H1 (cell line): ENCODE results near the gene FLG. TPM values are rescaled to one million over a fixed set of nuclear protein-coding genes. Genes with fewer than 3 reads are reported as not detected.

Source experiments
- CTCF ChIA-PET: fragments of 300-600 bp; sonication (Branson Sonifier 250); formaldehyde crosslinking; loops from one replicate; lab custom pipeline; 2021; ENCODE audit not compliant: partially characterized antibody; lab: Charles Lee
- POLR2A ChIA-PET: fragments of 300-600 bp; sonication (Branson Sonifier 250); formaldehyde crosslinking; loops from one replicate; lab custom pipeline; 2021; ENCODE audit warnings: inconsistent platforms; ENCODE audit not compliant: partially characterized antibody; lab: Charles Lee
- DNase-seq, 2 experiments: peaks; one replicate each; pipeline versions ENCODE4 v3.0.0 to v3.0.0-alpha.2; 2010 to 2022; ENCODE audit warnings: low spot score in 2 of 2, low read depth in 1 of 2, mixed read lengths in 1 of 2
- FAIRE-seq: peaks from 2 replicates; lab custom pipeline; 2011; peaks lifted over from hg19 to GRCh38; lab: Jason Lieb, UNC
- H2AFZ ChIP-seq: 2 replicates; pipeline ENCODE4 v1.8.1; 2012; ENCODE audit warnings: low read length, inconsistent platforms
- H2AK5ac ChIP-seq: 2 replicates; pipeline ENCODE4 v1.6.1; 2013; ENCODE audit warnings: low read depth, low read length
- H2BK120ac ChIP-seq: replicated peaks from 2 replicates; pipeline ENCODE3; 2013; ENCODE audit warnings: low read depth, low read length, inconsistent platforms
- H2BK12ac ChIP-seq: 2 replicates; pipeline ENCODE4 v1.6.1; 2013; ENCODE audit warnings: low read depth, low read length
- H2BK15ac ChIP-seq: 2 replicates; pipeline ENCODE4 v1.6.1; 2013; ENCODE audit warnings: low read length
- H2BK20ac ChIP-seq: 2 replicates; pipeline ENCODE4 v1.6.1; 2013; ENCODE audit warnings: low read length
- H2BK5ac ChIP-seq: 2 replicates; pipeline ENCODE4 v1.6.1; 2013; ENCODE audit warnings: low read depth, low read length
- H3K14ac ChIP-seq: 2 replicates; pipeline ENCODE4 v1.6.1; 2013; ENCODE audit warnings: inconsistent platforms; ENCODE audit not compliant: insufficient read length
- H3K18ac ChIP-seq: 2 replicates; pipeline ENCODE4 v1.6.1; 2013; ENCODE audit warnings: low read length; ENCODE audit errors: extremely low read depth
- H3K23ac ChIP-seq: 2 replicates; pipeline ENCODE4 v1.6.1; 2013; ENCODE audit warnings: inconsistent platforms; ENCODE audit not compliant: insufficient read length
- H3K23me2 ChIP-seq: 2 replicates; pipeline ENCODE4 v1.6.1; 2013; ENCODE audit warnings: low read depth, low read length
- H3K27ac ChIP-seq: 2 replicates; pipeline ENCODE4 v1.6.1; 2011; ENCODE audit warnings: low read depth, low read length, inconsistent platforms
- H3K27me3 ChIP-seq, 4 experiments: replicated peaks in 1 of 4; 1 replicate in 1 of 4; 2 replicates in 3 of 4; pipeline versions ENCODE4 v1.6.1 to v1.8.1; 2011 to 2013; ENCODE audit warnings: low read length in 3 of 4, mild to moderate bottlenecking in 3 of 4, inconsistent platforms in 2 of 4, mixed read lengths in 2 of 4, moderate library complexity in 1 of 4; ENCODE audit not compliant: control insufficient read depth in 3 of 4, insufficient read depth in 3 of 4; ENCODE audit errors: extremely low read depth in 1 of 4
- H3K36me3 ChIP-seq, 4 experiments: 2 replicates each; pipeline versions ENCODE4 v1.6.1 to v1.8.1; 2011 to 2013; ENCODE audit warnings: mild to moderate bottlenecking in 4 of 4, low read length in 3 of 4, moderate library complexity in 2 of 4, control low read depth in 1 of 4, inconsistent platforms in 1 of 4; ENCODE audit not compliant: insufficient read depth in 4 of 4, control insufficient read depth in 2 of 4
- H3K4ac ChIP-seq: replicated peaks from 2 replicates; pipeline ENCODE3; 2013; ENCODE audit warnings: low read length, low read depth, mixed read lengths, inconsistent platforms; ENCODE audit not compliant: insufficient read length
- H3K4me1 ChIP-seq, 4 experiments: replicated peaks in 1 of 4; 1 replicate in 1 of 4; 2 replicates in 3 of 4; pipeline versions ENCODE4 v1.6.1 to v1.8.1; 2011 to 2013; ENCODE audit warnings: low read length in 3 of 4, inconsistent platforms in 2 of 4, mixed read lengths in 1 of 4; ENCODE audit not compliant: insufficient read depth in 4 of 4, control insufficient read depth in 3 of 4
- H3K4me2 ChIP-seq, 2 experiments: 2 replicates each; pipeline versions ENCODE4 v1.6.1 to v1.8.1; 2011 to 2013; ENCODE audit warnings: low read depth in 2 of 2, low read length in 2 of 2, control low read depth in 1 of 2, inconsistent platforms in 1 of 2, mild to moderate bottlenecking in 1 of 2; ENCODE audit not compliant: insufficient read depth in 1 of 2
- H3K4me3 ChIP-seq, 4 experiments: fragments of 200-600, 300-600 bp in 1 of 4; sonication (generic), shearing (Covaris generic), sonication (Bioruptor Twin) in 1 of 4; 2 replicates each; pipeline versions ENCODE4 v1.5.1 to v1.8.1; 2011 to 2016; ENCODE audit warnings: low read length in 4 of 4, low read depth in 3 of 4, control low read depth in 2 of 4, inconsistent platforms in 2 of 4, mild to moderate bottlenecking in 2 of 4, mixed read lengths in 1 of 4, moderate library complexity in 1 of 4; ENCODE audit not compliant: insufficient read depth in 2 of 4; ENCODE audit errors: extremely low read depth in 1 of 4
- H3K56ac ChIP-seq: replicated peaks from 2 replicates; pipeline ENCODE3; 2013; ENCODE audit warnings: low read depth, mild to moderate bottlenecking, mixed read lengths, low read length, inconsistent platforms; ENCODE audit not compliant: insufficient read length
- H3K79me1 ChIP-seq: 2 replicates; pipeline ENCODE4 v1.6.1; 2013; ENCODE audit warnings: low read depth, low read length, control low read depth
- H3K79me2 ChIP-seq, 2 experiments: 2 replicates each; pipeline versions ENCODE4 v1.6.1 to v1.8.1; 2012 to 2013; ENCODE audit warnings: low read length in 2 of 2, mild to moderate bottlenecking in 2 of 2, inconsistent platforms in 1 of 2; ENCODE audit not compliant: insufficient read depth in 2 of 2, control insufficient read depth in 1 of 2
- H3K9ac ChIP-seq, 4 experiments: replicated peaks in 1 of 4; 1 replicate in 1 of 4; 2 replicates in 3 of 4; pipeline versions ENCODE4 v1.6.1 to v1.8.1; 2011 to 2013; ENCODE audit warnings: low read depth in 3 of 4, low read length in 3 of 4, control low read depth in 2 of 4, mild to moderate bottlenecking in 2 of 4, moderate library complexity in 2 of 4, inconsistent platforms in 1 of 4; ENCODE audit errors: extremely low read depth in 1 of 4
- H3K9me3 ChIP-seq, 2 experiments: 2 replicates each; pipeline versions ENCODE4 v1.6.1 to v1.8.1; 2012 to 2013; ENCODE audit warnings: mild to moderate bottlenecking in 2 of 2, moderate library complexity in 2 of 2, control low read depth in 1 of 2, inconsistent platforms in 1 of 2, low read depth in 1 of 2, low read length in 1 of 2, mixed read lengths in 1 of 2; ENCODE audit not compliant: insufficient read depth in 2 of 2
- H4K20me1 ChIP-seq, 2 experiments: replicated peaks in 1 of 2; 2 replicates each; pipeline versions ENCODE3 to v1.8.1; 2011 to 2013; ENCODE audit warnings: inconsistent platforms in 2 of 2, low read length in 2 of 2, mild to moderate bottlenecking in 1 of 2; ENCODE audit not compliant: insufficient read depth in 2 of 2, control insufficient read depth in 1 of 2
- H4K5ac ChIP-seq: 2 replicates; pipeline ENCODE4 v1.6.1; 2013; ENCODE audit warnings: low read length, low read depth, mixed read lengths, inconsistent platforms; ENCODE audit not compliant: insufficient read length
- H4K8ac ChIP-seq: 2 replicates; pipeline ENCODE4 v1.8.0; 2013; ENCODE audit warnings: mild to moderate bottlenecking, moderate library complexity, low read length, inconsistent platforms; ENCODE audit not compliant: insufficient read depth; ENCODE audit errors: extremely low read depth
- H4K91ac ChIP-seq: replicated peaks from 2 replicates; pipeline ENCODE3; 2013; ENCODE audit warnings: low read length, mixed read lengths, inconsistent platforms; ENCODE audit not compliant: insufficient read length
- BRCA1 ChIP-seq: IDR thresholded peaks from 2 replicates; pipeline ENCODE4 v1.6.1; 2012; ENCODE audit warnings: low read depth, low read length, improper control_type of control experiment
- HDAC6 ChIP-seq: IDR thresholded peaks from one replicate; pipeline ENCODE4 v1.7.1; 2012; ENCODE audit warnings: low read depth, mild to moderate bottlenecking, inconsistent platforms, low read length, moderate library complexity
- POU5F1 ChIP-seq: IDR thresholded peaks from 2 replicates; pipeline ENCODE4 v1.6.1; 2011; ENCODE audit warnings: low read depth, mild to moderate bottlenecking, low read length, moderate library complexity
- RFX5 ChIP-seq: IDR thresholded peaks from 2 replicates; pipeline ENCODE4 v1.6.1; 2011; ENCODE audit warnings: low read depth, low read length, improper control_type of control experiment, borderline replicate concordance
- SIN3A ChIP-seq, 2 experiments: IDR thresholded peaks in 1 of 2; conservative IDR thresholded peaks in 1 of 2; 2 replicates each; pipeline ENCODE4 v1.6.1; 2011 to 2012; ENCODE audit warnings: low read length in 2 of 2, improper control_type of control experiment in 1 of 2, low read depth in 1 of 2, mild to moderate bottlenecking in 1 of 2
- WGBS, 2 experiments: shearing (Covaris generic) in 1 of 2; methylation state at CpG; one replicate each; pipeline versions ENCODE4 v1.1.6 to v1.1.7; 2013 to 2015; ENCODE audit warnings: low lambda C conversion rate in 2 of 2, mixed read lengths in 2 of 2, inconsistent platforms in 1 of 2, low coverage in 1 of 2, missing lambda C conversion rate in 1 of 2; ENCODE audit not compliant: insufficient replicate concordance in 2 of 2, insufficient coverage in 1 of 2, insufficient read length in 1 of 2; ENCODE audit errors: extremely low coverage in 1 of 2, missing lambda C conversion rate in 1 of 2; 5-methylcytosine and 5-hydroxymethylcytosine counted together
- polyA plus RNA-seq, 7 experiments: library from polyadenylated mRNA; depleted of rRNA in 3 of 7; stranded (reverse) in 5 of 7; unstranded in 2 of 7; fragments of >200 nt in 5 of 7; fragments of 200-250 nt in 2 of 7; gene quantifications; 1 replicate in 5 of 7; 2 replicates in 1 of 7; 4 replicates in 1 of 7; pipeline versions ENCODE4 v1.2.1 to v1.2.3, GENCODE V29; 2011 to 2013; ENCODE audit warnings: missing spikeins in 2 of 7, mixed read lengths in 2 of 7
- total RNA-seq: library from RNA; stranded (reverse); fragmentation: NEBNext Ultra II Directional; extraction: Animal tissue kit (Norgen Biotek cat#: 25700); gene quantifications from 2 replicates; pipeline ENCODE4 v1.2.1, GENCODE V29; 2021

FLG gene
- total and polyA plus RNA-seq, 2 of the 8 experiments (the other 6 are each of a cell fraction or from before 2014, with no cell fraction given), result not detected

DNA sequence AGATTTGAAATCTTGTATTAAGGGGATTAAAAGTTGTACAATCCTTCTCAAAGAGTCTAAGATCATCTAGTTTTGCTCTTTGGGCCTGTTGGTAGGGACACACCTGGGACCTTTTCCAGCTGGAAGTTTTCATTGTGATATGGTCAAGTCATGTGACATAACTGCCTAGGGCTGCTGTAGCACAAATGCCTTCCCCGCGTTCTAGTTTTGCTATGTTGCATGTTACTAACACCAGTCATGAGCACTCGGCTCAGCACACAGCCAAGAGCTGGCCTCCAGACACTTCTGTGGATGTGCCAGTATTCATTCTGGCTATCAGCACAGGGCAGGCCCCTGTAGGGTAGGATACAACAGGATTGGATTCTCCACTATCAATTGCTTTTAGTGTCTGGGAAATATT, 49.4 kb upstream of the FLG start:
- TF ChIP-seq BRCA1, result no peak
- no peak for TF ChIP-seq POU5F1
- no peak for TF ChIP-seq SIN3A (conservative IDR thresholded peaks at IDR 0.05 in 1 of 2, IDR thresholded peaks at IDR 0.05 in 1 of 2; ENCODE audit: low read depth in 1 of 2, low read length in 2 of 2)
- TF ChIP-seq HDAC6, result no peak
- TF ChIP-seq RFX5, result no peak
- Histone ChIP-seq H2BK5ac (no peak overlapping the region), H2BK12ac (no peak overlapping the region), H3K9me3 (peaks cover 57% of the 10 kb centered on the region in 2 experiments), H3K4me3 (no peak overlapping the region), H3K23ac (no peak overlapping the region), H3K79me2 (no peaks in the 10 kb centered on the region), H3K14ac (no peak overlapping the region), H3K56ac (no peak overlapping the region), H3K9ac (no peak overlapping the region), H4K20me1 (no peaks in the 10 kb centered on the region), H2AFZ (no peak overlapping the region), H4K5ac (no peak overlapping the region), H2BK15ac (no peak overlapping the region), H2AK5ac (no peak overlapping the region), H3K18ac (no peak overlapping the region), H3K4me2 (no peak overlapping the region), H4K8ac (no peak overlapping the region), H4K91ac (no peak overlapping the region), H3K36me3 (no peaks in the 10 kb centered on the region), H3K27ac (no peak overlapping the region), H3K4me1 (no peaks in the 10 kb centered on the region), H2BK120ac (no peak overlapping the region), H3K79me1 (no peaks in the 10 kb centered on the region), H3K4ac (no peak overlapping the region), H3K23me2 (no peaks in the 10 kb centered on the region), H2BK20ac (no peak overlapping the region), H3K27me3 (no peaks in the 10 kb centered on the region)
- ChIA-PET CTCF (no interaction called here), POLR2A (no interaction called here)
- DNase-seq, result no peak
- no peak for FAIRE-seq
- WGBS, 2 experiments, result 89% methylated on average over 3 of the region's 3 CpGs; no CpG with 5 or more reads in 1 of the 2 experiments
